IPS-11a (cell line): ENCODE measurements around the gene ZNF280A.
"Not testable (repeated sequence)": the region's sequence is repeated elsewhere in the genome, so short reads cannot be mapped to it uniquely, and the experiment has no call there.

ENCODE experiments used
- H3K4me3 ChIP-seq: one replicate; pipeline ENCODE4 v1.5.1; 2013; ENCODE audit warnings: low read depth, low read length, control low read depth

The ZNF280A gene

GRCh38 chr22:22545084-22545483 is 25.0 kb upstream of the ZNF280A start:
- H3K4me3 ChIP-seq = no peak overlapping the region

GRCh38 chr22:22538226-22538989 is 18.3 kb upstream of the ZNF280A start:
- no peak overlapping the region for H3K4me3 ChIP-seq

- no peak overlapping the region for H3K4me3 ChIP-seq
Measured at GRCh38 chr22:22536916-22537315, 16.8 kb upstream of the ZNF280A start.

- no peak overlapping the region for H3K4me3 ChIP-seq
Measured at GRCh38 chr22:22536515-22536914, 16.4 kb upstream of the ZNF280A start.

GRCh38 chr22:22535662-22536061 is 15.6 kb upstream of the ZNF280A start:
- no peak overlapping the region for H3K4me3 ChIP-seq

- no peak overlapping the region for H3K4me3 ChIP-seq
Measured at GRCh38 chr22:22534604-22535415, 14.7 kb upstream of the ZNF280A start.

GRCh38 chr22:22533863-22534262 is 13.8 kb upstream of the ZNF280A start:
- no peak overlapping the region for H3K4me3 ChIP-seq

- no peak overlapping the region for H3K4me3 ChIP-seq
Measured at GRCh38 chr22:22533417-22533816, 13.3 kb upstream of the ZNF280A start.

GRCh38 chr22:22532547-22533071 is 12.5 kb upstream of the ZNF280A start:
- not testable (repeated sequence) for H3K4me3 ChIP-seq

GRCh38 chr22:22531770-22532546 is 11.9 kb upstream of the ZNF280A start:
- H3K4me3 ChIP-seq = no peak overlapping the region

- no peak overlapping the region for H3K4me3 ChIP-seq
Measured at GRCh38 chr22:22528780-22529179, 8.7 kb upstream of the ZNF280A start.

GRCh38 chr22:22527312-22527711 is 7.2 kb upstream of the ZNF280A start:
- no peak overlapping the region for H3K4me3 ChIP-seq

GRCh38 chr22:22526125-22526912 is 6.2 kb upstream of the ZNF280A start:
- no peak overlapping the region for H3K4me3 ChIP-seq

GRCh38 chr22:22523494-22523893 is 3.4 kb upstream of the ZNF280A start:
- H3K4me3 ChIP-seq = no peak overlapping the region

- H3K4me3 ChIP-seq = no peak overlapping the region
Measured at GRCh38 chr22:22521631-22522030, 1.6 kb upstream of the ZNF280A start.

GRCh38 chr22:22520667-22521602 is 865 bp upstream of the ZNF280A start:
- H3K4me3 ChIP-seq = no peak overlapping the region

- H3K4me3 ChIP-seq = no peak overlapping the region
Measured at GRCh38 chr22:22519591-22519990, 479 bp downstream of the ZNF280A start.

- H3K4me3 ChIP-seq = no peak overlapping the region
Measured at GRCh38 chr22:22516992-22517391, 3.1 kb downstream of the ZNF280A start.

GRCh38 chr22:22515890-22516289 is 4.2 kb downstream of the ZNF280A start:
- H3K4me3 ChIP-seq = no peak overlapping the region
